Mucosa of stomach (tissue), 1 donor: ENCODE results near the gene GABRR3.

ENCODE experiments used
- H3K27me3 ChIP-seq: one replicate; pipeline ENCODE4 v1.7.0; 2013; ENCODE audit warnings: mild to moderate bottlenecking, low read length; ENCODE audit not compliant: control insufficient read depth, insufficient read depth
- H3K36me3 ChIP-seq: one replicate; pipeline ENCODE4 v1.7.0; 2013; ENCODE audit warnings: low read length; ENCODE audit not compliant: control insufficient read depth, insufficient read depth
- H3K4me1 ChIP-seq: one replicate; pipeline ENCODE4 v1.7.0; 2013; ENCODE audit warnings: mild to moderate bottlenecking, low read length; ENCODE audit not compliant: control insufficient read depth, insufficient read depth
- H3K4me3 ChIP-seq: one replicate; pipeline ENCODE4 v1.7.0; 2013; ENCODE audit warnings: low read length
- H3K9ac ChIP-seq: one replicate; pipeline ENCODE4 v1.7.0; 2013; ENCODE audit warnings: mild to moderate bottlenecking, low read length, moderate library complexity
- H3K9me3 ChIP-seq: one replicate; pipeline ENCODE4 v1.7.0; 2013; ENCODE audit warnings: mild to moderate bottlenecking, low read length, moderate library complexity; ENCODE audit not compliant: control insufficient read depth
- donor health status: Pancreatic carcinoma.

GABRR3 gene

DNA sequence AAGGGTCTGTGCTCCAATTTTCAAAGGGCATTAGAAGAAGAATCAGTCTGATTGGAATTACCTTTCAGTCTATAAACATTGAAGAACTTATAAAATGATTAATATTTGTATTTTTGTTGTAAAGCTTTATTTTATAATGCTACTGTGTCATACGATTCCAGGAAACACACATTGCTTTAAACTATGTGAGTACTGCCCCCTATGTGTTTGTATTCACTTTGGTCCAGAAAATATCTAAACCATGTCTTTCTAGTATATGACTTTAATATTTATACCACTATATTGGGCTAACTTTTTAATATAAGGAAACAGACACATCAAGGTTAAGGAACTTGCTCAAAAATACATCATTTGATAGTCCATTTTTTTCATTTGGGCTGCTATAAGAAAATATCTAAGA lies 59.6 kb downstream of the GABRR3 start:
- H3K4me3 ChIP-seq = no peak overlapping the region
- H3K9ac ChIP-seq = no peak overlapping the region
- no peaks in the 10 kb centered on the region for H3K36me3 ChIP-seq
- peaks cover 4% of the 10 kb centered on the region for H3K4me1 ChIP-seq
- no peaks in the 10 kb centered on the region for H3K9me3 ChIP-seq
- H3K27me3 ChIP-seq = no peaks in the 10 kb centered on the region

DNA sequence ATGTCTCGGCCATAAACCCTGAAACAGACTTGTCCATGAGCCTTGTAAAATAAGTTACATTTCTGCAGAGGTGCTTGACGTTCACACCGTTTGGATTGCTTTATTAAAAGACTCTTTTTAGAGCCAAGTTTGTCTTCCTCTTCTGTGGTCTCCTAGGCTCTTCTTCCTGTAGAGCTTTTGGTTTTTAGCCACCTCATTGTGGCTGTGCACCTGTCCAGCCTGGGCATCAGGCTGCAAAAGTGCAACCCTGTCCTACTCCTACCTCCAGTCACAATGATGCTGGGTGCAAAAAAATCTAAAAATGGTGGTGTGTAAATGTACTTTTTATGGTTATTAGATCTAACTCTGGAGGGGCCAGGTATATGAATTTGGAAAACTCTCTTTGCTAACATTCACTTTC lies 60.1 kb downstream of the GABRR3 start:
- Histone ChIP-seq H3K4me3 (no peak overlapping the region), H3K27me3 (no peaks in the 10 kb centered on the region), H3K9ac (no peak overlapping the region), H3K4me1 (peaks cover 4% of the 10 kb centered on the region), H3K36me3 (no peaks in the 10 kb centered on the region), H3K9me3 (no peaks in the 10 kb centered on the region)

DNA sequence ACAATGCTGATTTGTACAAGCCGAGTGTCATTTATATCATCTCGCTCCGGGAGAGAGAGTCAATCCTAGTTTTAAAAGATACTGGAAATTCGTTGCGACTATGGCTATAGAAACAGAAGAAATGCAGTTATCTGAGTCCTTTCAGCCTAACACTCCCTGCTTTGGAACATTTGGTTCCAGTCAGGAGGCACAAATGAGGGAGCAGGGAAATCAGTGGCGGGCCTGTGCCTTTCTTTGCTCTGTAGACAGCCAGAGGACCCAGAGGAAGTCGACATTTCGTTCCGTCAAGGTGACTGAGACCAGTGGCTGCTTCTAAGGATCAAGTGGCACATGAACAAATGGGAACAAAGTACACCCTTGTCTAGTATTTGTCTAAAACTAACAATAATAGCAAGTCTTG lies 62.1 kb downstream of the GABRR3 start:
- Histone ChIP-seq H3K36me3 (no peaks in the 10 kb centered on the region), H3K27me3 (no peaks in the 10 kb centered on the region), H3K9ac (peak overlapping the region; percentile 1), H3K4me1 (peaks cover 4% of the 10 kb centered on the region), H3K9me3 (no peaks in the 10 kb centered on the region), H3K4me3 (no peak overlapping the region)

DNA sequence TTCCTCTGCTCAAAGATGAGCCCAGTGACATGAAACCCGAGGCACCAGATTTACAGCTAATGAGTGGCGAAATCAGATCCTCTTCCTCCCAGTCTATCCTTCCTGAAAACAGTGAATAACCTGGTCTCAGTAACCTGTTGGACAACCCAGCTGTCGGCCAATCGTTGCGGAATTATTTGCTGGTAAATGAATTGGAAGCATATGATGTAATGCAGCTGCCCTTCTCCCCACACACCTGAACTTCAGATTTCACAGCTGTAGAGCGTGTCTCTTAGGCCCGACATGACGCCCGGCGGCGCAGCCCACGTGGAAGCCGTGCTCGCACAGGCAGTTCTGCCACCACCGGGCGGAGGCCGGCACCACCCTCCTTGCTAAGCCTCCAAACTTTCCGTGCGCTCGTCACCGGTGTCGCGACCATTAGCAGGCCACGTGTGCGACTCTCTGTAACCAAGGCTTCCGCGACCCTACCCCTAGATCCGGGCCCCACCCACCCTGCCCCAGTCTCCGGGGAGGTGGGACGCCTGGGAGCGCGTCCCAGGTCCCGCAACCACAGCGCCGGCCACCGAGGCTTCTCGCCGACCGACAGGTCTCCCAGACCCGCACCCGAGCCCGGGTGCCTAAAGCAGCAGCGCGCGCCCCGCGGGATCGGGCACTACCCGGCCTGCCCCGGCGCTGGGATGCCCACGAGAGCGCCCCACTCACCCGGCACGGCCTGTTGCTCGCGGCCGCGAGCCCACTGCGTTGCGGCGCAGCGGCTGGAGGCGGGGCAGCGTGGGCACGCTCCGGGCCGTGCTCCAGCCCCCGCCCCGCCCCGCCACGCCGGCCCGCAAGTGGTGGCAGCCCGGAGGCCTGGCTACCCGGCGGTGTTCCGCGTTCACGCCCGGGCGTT lies 63.2 kb downstream of the GABRR3 start, which contains the start of gene RIOX2:
Gene RIOX2, minus strand, starts transcription at position 753 of the 889 bp plus-strand sequence. CDS start 4,838 bp downstream, outside the sequence.
- H3K27me3 ChIP-seq = no peaks in the 10 kb centered on the region
- no peaks in the 10 kb centered on the region for H3K9me3 ChIP-seq
- peaks cover 4% of the 10 kb centered on the region for H3K4me1 ChIP-seq
- H3K9ac ChIP-seq = peak within 1 kb of the TSS; percentile 53
- no peaks in the 10 kb centered on the region for H3K36me3 ChIP-seq
- H3K4me3 ChIP-seq = no peak within 1 kb of the TSS

DNA sequence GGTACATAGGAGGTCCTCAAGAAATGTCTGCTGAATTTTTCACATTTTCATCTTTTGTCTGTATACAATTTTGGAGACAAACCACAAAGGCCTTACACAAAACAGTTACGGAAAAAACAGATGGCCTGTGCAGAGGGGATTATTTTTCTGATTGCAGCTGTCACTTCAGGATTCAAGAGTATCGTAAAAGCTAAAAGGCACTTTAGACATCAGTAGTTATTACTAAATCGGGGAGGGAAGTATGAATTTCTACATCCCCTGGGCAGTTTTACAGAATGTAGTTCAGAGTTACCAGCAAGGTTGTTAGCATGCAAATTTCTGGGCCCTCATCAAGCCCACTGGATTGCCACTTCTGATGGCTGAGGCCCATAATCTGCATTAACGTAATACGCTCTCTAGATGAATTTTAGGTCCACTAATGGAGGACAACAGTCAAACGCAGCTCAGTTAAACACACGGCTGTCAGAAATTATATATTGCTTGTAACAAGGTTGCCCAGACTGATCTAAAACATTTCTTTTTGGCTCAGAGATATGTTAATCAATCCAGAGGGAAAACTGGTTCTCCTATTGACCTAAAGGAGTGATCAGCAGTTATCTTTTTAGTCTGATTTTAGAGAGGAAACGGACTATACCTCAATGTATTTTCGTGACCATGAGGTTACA lies 64.0 kb downstream of the GABRR3 start:
- no peak overlapping the region for H3K4me3 ChIP-seq
- no peaks in the 10 kb centered on the region for H3K36me3 ChIP-seq
- peaks cover 4% of the 10 kb centered on the region for H3K4me1 ChIP-seq
- no peaks in the 10 kb centered on the region for H3K9me3 ChIP-seq
- H3K9ac ChIP-seq = peak overlapping the region; percentile 53
- H3K27me3 ChIP-seq = no peaks in the 10 kb centered on the region

DNA sequence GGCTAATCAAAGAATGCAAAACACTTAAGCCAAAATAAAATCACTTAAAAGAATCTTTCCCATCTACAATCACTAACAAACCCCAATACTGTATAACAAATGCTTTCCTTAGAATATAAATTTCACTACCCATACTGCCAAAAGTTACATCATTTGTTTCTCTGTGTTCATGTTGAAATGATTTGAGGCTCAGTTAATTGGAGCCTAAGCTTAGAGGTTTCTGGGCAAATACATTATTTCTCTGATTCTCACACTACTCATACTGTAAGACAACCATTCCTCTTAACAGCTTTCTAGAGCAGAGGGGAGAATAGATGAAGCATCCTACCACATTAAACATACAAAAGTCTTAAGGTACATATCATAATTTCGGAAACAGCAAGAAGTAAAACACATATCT lies 65.0 kb downstream of the GABRR3 start:
- no peaks in the 10 kb centered on the region for H3K27me3 ChIP-seq
- peaks cover 4% of the 10 kb centered on the region for H3K4me1 ChIP-seq
- H3K9me3 ChIP-seq = no peaks in the 10 kb centered on the region
- H3K4me3 ChIP-seq = no peak overlapping the region
- no peaks in the 10 kb centered on the region for H3K36me3 ChIP-seq
- no peak overlapping the region for H3K9ac ChIP-seq

DNA sequence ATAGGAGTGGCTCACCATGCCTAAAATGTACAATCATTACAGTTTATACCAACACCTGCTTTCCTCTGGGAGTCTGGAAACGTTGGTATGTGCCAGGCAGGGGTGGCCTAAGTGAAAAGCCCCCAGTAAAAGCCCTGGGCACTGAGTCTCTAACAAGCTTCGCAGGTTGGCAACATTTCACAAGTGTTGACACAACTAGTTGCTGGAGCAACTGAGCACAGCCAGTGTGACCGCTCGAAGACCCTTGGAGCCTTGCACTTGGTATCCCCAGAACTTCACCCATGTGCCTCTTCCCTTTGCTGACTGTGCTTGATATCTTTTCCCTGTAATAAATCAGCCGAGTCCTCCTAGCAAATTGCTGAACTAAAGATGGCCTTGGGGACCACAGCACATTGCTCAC lies 65.6 kb downstream of the GABRR3 start:
- no peaks in the 10 kb centered on the region for H3K27me3 ChIP-seq
- no peaks in the 10 kb centered on the region for H3K36me3 ChIP-seq
- no peaks in the 10 kb centered on the region for H3K9me3 ChIP-seq
- H3K9ac ChIP-seq = no peak overlapping the region
- H3K4me1 ChIP-seq = peaks cover 4% of the 10 kb centered on the region
- H3K4me3 ChIP-seq = no peak overlapping the region

DNA sequence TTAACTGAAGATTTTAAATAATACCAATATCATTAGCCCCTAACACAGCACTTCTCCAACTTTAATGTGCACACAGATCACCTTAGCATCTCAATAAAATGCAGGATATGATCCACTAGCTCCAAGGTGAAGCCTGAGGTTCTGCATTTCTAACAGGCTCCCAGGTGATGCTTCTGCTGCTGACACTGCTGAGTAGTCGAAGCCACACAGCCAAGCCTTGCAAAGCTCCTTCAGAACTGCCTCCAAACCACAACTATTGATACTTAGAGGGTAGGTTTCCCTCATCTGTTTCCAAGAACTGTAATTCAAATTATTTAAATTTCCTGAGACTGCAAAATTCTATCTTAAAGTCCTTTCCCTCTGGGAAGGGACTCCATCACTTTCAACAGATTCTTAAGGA lies 66.7 kb downstream of the GABRR3 start:
- Histone ChIP-seq H3K36me3 (no peaks in the 10 kb centered on the region), H3K27me3 (no peaks in the 10 kb centered on the region), H3K4me1 (peaks cover 11% of the 10 kb centered on the region), H3K4me3 (no peak overlapping the region), H3K9ac (no peak overlapping the region), H3K9me3 (no peaks in the 10 kb centered on the region)

DNA sequence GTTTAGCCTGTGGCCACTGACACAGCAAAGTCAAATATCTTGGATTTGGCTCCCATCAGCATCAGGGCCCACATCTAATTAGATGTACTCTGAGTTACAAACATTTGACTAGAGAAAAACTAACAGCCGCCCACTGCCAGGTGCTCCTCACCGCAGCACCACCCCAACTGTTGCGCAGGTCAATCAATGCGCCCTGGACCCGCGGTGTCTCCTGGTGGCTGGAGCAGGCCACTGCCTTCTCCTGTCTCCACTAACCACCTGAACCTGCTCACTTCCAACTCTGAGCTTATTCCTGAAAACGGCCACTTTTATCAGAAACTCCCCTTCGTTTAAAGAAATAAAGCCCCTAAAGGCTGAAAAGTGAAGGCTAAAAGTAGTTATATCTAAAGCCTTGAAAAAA lies 67.1 kb downstream of the GABRR3 start:
- no peak overlapping the region for H3K9ac ChIP-seq
- H3K36me3 ChIP-seq = no peaks in the 10 kb centered on the region
- H3K4me3 ChIP-seq = no peak overlapping the region
- peaks cover 10% of the 10 kb centered on the region for H3K4me1 ChIP-seq
- H3K9me3 ChIP-seq = no peaks in the 10 kb centered on the region
- H3K27me3 ChIP-seq = no peaks in the 10 kb centered on the region

DNA sequence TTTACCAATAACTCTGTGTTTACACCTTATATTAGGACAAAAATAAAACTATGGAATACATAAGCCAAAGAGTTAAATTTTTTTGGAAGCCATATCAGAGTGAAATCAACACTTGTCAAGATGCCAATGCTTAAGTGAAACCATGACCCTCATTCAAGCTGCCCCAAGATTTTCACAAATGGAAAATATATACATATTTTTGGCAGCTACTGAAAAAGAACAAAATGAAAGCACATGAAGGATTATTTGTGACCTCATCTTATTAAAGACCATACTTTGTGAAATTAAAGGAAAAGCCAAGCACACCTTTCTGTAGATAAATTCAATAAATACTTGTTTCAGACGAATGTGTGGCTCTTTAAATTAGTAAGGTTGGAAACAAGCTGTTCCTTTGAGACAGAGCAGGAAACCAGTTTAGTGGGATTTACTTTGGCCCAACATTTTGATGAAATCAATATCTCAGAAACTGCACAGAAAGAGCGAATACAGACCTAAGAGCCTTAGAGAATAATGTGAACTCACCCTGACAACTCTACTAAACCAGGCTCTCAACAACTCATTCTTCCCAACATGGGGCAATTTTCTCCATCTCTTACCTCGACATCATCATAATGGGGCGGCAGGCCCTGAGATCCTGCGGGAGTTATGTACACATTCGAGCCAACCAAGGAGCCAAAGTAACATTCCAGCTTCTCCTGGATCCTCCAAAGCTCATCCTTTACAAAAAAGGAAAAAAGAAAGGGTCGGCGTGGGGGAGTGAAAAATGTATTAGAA lies 73.9 kb downstream of the GABRR3 start:
- Histone ChIP-seq H3K36me3 (no peaks in the 10 kb centered on the region), H3K9ac (no peak overlapping the region), H3K4me3 (no peak overlapping the region), H3K4me1 (peaks cover 10% of the 10 kb centered on the region), H3K9me3 (no peaks in the 10 kb centered on the region), H3K27me3 (no peaks in the 10 kb centered on the region)

DNA sequence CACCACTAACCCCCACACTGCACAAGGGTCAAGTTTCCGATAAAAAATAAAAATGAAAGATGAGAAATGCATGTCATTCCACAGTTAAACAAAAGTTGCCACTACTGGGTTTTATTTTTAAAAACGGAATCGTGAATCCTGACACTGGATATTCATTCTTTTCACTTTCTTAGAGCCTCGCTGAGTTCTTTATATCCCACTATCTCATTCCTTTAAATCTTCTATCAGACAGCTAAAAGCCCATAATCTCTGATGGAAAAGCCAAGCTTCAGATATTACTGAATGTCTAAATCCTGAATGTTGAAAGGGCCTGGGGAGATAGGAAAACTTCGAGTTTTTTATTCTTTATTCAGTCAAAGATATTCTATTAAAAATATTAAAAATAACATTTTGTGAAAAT lies 74.6 kb downstream of the GABRR3 start:
- Histone ChIP-seq H3K4me3 (no peak overlapping the region), H3K9ac (no peak overlapping the region)

DNA sequence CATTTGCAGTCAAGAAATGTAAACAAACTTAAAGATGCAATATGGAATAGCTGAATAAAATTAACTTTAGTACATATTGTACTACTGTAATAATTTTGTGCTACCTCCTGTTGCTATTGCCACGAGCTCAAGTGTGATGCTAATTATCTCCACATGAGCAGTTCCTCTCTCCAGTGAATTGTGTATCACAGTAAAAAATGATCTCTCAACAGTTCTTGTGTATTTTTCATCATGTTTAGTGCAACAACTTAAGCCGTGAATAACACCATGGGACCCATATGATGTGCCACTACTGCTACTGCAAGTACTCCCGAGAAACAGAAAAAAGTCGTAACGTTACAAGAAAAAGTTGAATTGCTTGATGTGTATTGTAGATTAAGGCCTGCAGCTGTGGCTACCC lies 75.2 kb downstream of the GABRR3 start:
- H3K9ac ChIP-seq = no peak overlapping the region
- no peaks in the 10 kb centered on the region for H3K36me3 ChIP-seq
- peaks cover 10% of the 10 kb centered on the region for H3K4me1 ChIP-seq
- no peaks in the 10 kb centered on the region for H3K27me3 ChIP-seq
- no peaks in the 10 kb centered on the region for H3K9me3 ChIP-seq
- H3K4me3 ChIP-seq = no peak overlapping the region

More for the DNA sequence above, 74.6 kb downstream of the GABRR3 start:
- Histone ChIP-seq H3K9me3 (no peaks in the 10 kb centered on the region), H3K36me3 (no peaks in the 10 kb centered on the region), H3K27me3 (no peaks in the 10 kb centered on the region), H3K4me1 (peaks cover 10% of the 10 kb centered on the region)
